ENCODE measurements around the gene TSHZ2. TPM values are rescaled to one million over a fixed set of nuclear protein-coding genes. Genes with fewer than 3 reads are reported as not detected.

TSHZ2 gene
- total and polyA plus RNA-seq, 9 of the 15 experiments (the other 6 are each of a cell fraction or from before 2014, with no cell fraction given) = 0.03 to 0.20 (median 0.05) TPM; not detected in 4

DNA sequence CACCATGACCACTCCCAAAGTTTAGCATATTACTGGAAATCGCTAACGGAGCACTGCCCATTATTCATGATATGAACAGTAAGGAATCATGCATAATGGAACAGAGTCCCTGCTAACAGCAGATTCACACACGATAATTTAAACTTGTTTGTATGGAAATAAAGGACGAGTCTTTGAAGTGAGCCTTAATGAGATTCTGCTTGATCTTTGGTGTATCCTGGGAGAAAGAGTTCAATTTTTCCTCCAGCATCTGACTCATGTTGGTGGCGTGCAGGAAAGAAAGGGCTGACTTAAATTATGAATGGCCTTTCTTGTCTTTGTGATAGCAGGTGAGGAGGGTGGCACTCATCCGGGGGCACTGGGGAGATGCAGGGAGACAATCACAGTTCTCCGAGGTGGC lies 426.9 kb downstream of the TSHZ2 start:
- Histone ChIP-seq H3K27me3 (ENCODE audit: control insufficient read depth in 2 of 2, insufficient read depth in 2 of 2, low read length in 2 of 2) (peaks cover 15 to 23% of the 10 kb centered on the region in 2 experiments), H3K79me2 (ENCODE audit: control insufficient read depth, insufficient read depth, low read length) (no peaks in the 10 kb centered on the region), H3K9me1 (ENCODE audit: control insufficient read depth, insufficient read depth, low read length) (no peaks in the 10 kb centered on the region), H2AFZ (ENCODE audit: low read depth, low read length) (no peak overlapping the region), H3K4me2 (ENCODE audit: insufficient read depth, low read length) (no peak overlapping the region), H3K36me3 (ENCODE audit: control insufficient read depth, insufficient read depth, low read length) (no peaks in the 10 kb centered on the region), H3K4me1 (replicated peaks in 1 of 2; ENCODE audit: control insufficient read depth in 2 of 2, insufficient read depth in 2 of 2, low read length in 2 of 2) (no peaks in the 10 kb centered on the region; a peak in 1 of 5 replicates), H3K27ac (ENCODE audit: extremely low read depth, low read depth, low read length) (no peak overlapping the region), H4K20me1 (replicated peaks; ENCODE audit: control insufficient read depth, insufficient read depth, low read length) (no peaks in the 10 kb centered on the region), H3K9ac (ENCODE audit: insufficient read depth in 1 of 2, low read depth in 2 of 2, low read length in 2 of 2) (no peak overlapping the region), H3K9me3 (replicated peaks; ENCODE audit: control insufficient read depth, insufficient read depth, low read depth, low read length) (no peaks in the 10 kb centered on the region; the same call in 1 of the 2 replicates), H3K4me3 (no peak overlapping the region)
- in situ Hi-C loops (cut with MboI) (no loop called here), intact Hi-C loops (cut with micrococcal nuclease) (no loop called here)
- ChIA-PET POLR2A (interaction anchor here (0.6 kb wide), 1 partner anchor 52 kb away, joined by 3 read pairs; no protein-coding TSS in a partner anchor), CTCF (ENCODE audit: low intra/inter-chr PET ratio) (no interaction called here)
- no TSS peak for BruUV-seq (replicated peaks)
- under 1% methylated on average over 7 of the region's 7 CpGs for WGBS (ENCODE audit: insufficient coverage, low coverage, missing lambda C conversion rate)
- ATAC-seq = no peak
- no peak for DNase-seq (ENCODE audit: extremely low read depth in 1 of 4, low spot score in 3 of 4)
- FAIRE-seq = no peak
- TF ChIP-seq SAP30 (IDR thresholded peaks at IDR 0.05; ENCODE audit: borderline replicate concordance, insufficient read depth, low read depth, low read length, poor library complexity, severe bottlenecking) (no peak), SRSF7 (optimal IDR thresholded peaks at IDR 0.05; ENCODE audit: low read depth, low read length) (no peak), SMARCB1 (IDR thresholded peaks at IDR 0.05; ENCODE audit: insufficient read length, low read depth) (no peak), ZNF584 (CRISPR knock-in tag; IDR thresholded peaks at IDR 0.05; ENCODE audit: low read depth) (no peak), TBL1XR1 (IDR thresholded peaks at IDR 0.05; ENCODE audit: low read length in 2 of 2) (no peak), RCOR1 (IDR thresholded peaks at IDR 0.05; ENCODE audit: borderline replicate concordance in 1 of 2, low read depth in 2 of 2, low read length in 2 of 2) (no peak), FOXA1 (IDR thresholded peaks at IDR 0.05; ENCODE audit: borderline replicate concordance) (no peak), ZNF764 (CRISPR knock-in tag; IDR thresholded peaks at IDR 0.05; ENCODE audit: low read depth) (no peak), OTX1 (CRISPR knock-in tag; IDR thresholded peaks at IDR 0.05) (no peak), RBM25 (IDR thresholded peaks at IDR 0.05; ENCODE audit: low read depth, low read length, severe bottlenecking) (no peak), BCOR (IDR thresholded peaks at IDR 0.05) (no peak), ZNF408 (CRISPR knock-in tag; IDR thresholded peaks at IDR 0.05; ENCODE audit: low read depth) (no peak), ZNF253 (CRISPR knock-in tag; conservative IDR thresholded peaks at IDR 0.05) (no peak)
- TF ChIP-seq, protein P1, sequence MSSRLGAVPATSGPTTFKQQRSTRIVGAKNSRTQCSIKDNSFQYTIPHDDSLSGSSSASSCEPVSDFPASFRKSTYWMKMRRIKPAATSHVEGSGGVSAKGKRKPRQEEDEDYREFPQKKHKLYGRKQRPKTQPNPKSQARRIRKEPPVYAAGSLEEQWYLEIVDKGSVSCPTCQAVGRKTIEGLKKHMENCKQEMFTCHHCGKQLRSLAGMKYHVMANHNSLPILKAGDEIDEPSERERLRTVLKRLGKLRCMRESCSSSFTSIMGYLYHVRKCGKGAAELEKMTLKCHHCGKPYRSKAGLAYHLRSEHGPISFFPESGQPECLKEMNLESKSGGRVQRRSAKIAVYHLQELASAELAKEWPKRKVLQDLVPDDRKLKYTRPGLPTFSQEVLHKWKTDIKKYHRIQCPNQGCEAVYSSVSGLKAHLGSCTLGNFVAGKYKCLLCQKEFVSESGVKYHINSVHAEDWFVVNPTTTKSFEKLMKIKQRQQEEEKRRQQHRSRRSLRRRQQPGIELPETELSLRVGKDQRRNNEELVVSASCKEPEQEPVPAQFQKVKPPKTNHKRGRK (tag; IDR thresholded peaks at IDR 0.05) = no peak
- TF ChIP-seq, protein P2, sequence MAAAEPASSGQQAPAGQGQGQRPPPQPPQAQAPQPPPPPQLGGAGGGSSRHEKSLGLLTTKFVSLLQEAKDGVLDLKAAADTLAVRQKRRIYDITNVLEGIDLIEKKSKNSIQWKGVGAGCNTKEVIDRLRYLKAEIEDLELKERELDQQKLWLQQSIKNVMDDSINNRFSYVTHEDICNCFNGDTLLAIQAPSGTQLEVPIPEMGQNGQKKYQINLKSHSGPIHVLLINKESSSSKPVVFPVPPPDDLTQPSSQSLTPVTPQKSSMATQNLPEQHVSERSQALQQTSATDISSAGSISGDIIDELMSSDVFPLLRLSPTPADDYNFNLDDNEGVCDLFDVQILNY (CRISPR knock-in tag; IDR thresholded peaks at IDR 0.05) = no peak
- TF ChIP-seq, protein P3, sequence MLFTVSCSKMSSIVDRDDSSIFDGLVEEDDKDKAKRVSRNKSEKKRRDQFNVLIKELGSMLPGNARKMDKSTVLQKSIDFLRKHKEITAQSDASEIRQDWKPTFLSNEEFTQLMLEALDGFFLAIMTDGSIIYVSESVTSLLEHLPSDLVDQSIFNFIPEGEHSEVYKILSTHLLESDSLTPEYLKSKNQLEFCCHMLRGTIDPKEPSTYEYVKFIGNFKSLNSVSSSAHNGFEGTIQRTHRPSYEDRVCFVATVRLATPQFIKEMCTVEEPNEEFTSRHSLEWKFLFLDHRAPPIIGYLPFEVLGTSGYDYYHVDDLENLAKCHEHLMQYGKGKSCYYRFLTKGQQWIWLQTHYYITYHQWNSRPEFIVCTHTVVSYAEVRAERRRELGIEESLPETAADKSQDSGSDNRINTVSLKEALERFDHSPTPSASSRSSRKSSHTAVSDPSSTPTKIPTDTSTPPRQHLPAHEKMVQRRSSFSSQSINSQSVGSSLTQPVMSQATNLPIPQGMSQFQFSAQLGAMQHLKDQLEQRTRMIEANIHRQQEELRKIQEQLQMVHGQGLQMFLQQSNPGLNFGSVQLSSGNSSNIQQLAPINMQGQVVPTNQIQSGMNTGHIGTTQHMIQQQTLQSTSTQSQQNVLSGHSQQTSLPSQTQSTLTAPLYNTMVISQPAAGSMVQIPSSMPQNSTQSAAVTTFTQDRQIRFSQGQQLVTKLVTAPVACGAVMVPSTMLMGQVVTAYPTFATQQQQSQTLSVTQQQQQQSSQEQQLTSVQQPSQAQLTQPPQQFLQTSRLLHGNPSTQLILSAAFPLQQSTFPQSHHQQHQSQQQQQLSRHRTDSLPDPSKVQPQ (CRISPR knock-in tag; IDR thresholded peaks at IDR 0.05; ENCODE audit: borderline replicate concordance) = no peak
- TF ChIP-seq, protein P4, sequence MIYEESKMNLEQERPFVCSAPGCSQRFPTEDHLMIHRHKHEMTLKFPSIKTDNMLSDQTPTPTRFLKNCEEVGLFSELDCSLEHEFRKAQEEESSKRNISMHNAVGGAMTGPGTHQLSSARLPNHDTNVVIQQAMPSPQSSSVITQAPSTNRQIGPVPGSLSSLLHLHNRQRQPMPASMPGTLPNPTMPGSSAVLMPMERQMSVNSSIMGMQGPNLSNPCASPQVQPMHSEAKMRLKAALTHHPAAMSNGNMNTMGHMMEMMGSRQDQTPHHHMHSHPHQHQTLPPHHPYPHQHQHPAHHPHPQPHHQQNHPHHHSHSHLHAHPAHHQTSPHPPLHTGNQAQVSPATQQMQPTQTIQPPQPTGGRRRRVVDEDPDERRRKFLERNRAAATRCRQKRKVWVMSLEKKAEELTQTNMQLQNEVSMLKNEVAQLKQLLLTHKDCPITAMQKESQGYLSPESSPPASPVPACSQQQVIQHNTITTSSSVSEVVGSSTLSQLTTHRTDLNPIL (CRISPR knock-in tag; IDR thresholded peaks at IDR 0.05) = no peak
